ES-I3 (cell line): Measurements from ENCODE around the gene VIP.
"Not testable (repeated sequence)": the region's sequence is repeated elsewhere in the genome, so short reads cannot be mapped to it uniquely, and the experiment has no call there.

Source experiments
- H3K36me3 ChIP-seq: 2 replicates; pipeline ENCODE4 v1.6.1; 2013; ENCODE audit warnings: mild to moderate bottlenecking, low read length, control low read depth, moderate library complexity; ENCODE audit not compliant: insufficient read depth
- H3K4me1 ChIP-seq: 2 replicates; pipeline ENCODE4 v1.6.1; 2013; ENCODE audit warnings: mild to moderate bottlenecking, control low read depth, low read length; ENCODE audit not compliant: insufficient read depth
- H3K9ac ChIP-seq: 2 replicates; pipeline ENCODE4 v1.6.1; 2013; ENCODE audit warnings: low read depth, mild to moderate bottlenecking, low read length, moderate library complexity
- H3K9me3 ChIP-seq: 2 replicates; pipeline ENCODE4 v1.6.1; 2013; ENCODE audit warnings: mild to moderate bottlenecking, low read length, moderate library complexity; ENCODE audit not compliant: control insufficient read depth, insufficient read depth

VIP gene

GRCh38 chr6:152750694-152751093, at the start of gene VIP:
Gene VIP (plus strand): TSS chr6:152750797. CDS start chr6:152752178, 1,381 bp downstream.
- no peaks in the 10 kb centered on the region for H3K36me3 ChIP-seq
- no peak within 1 kb of the TSS for H3K9ac ChIP-seq
- H3K9me3 ChIP-seq = no peaks in the 10 kb centered on the region
- no peaks in the 10 kb centered on the region for H3K4me1 ChIP-seq

- no peaks in the 10 kb centered on the region for H3K9me3 ChIP-seq
- H3K9ac ChIP-seq = no peak overlapping the region
- no peaks in the 10 kb centered on the region for H3K36me3 ChIP-seq
- peaks cover 7% of the 10 kb centered on the region; the same call in 1 of the 2 replicates for H3K4me1 ChIP-seq
Observed at GRCh38 chr6:152701081-152701862, 49.3 kb upstream of the VIP start.

DNA sequence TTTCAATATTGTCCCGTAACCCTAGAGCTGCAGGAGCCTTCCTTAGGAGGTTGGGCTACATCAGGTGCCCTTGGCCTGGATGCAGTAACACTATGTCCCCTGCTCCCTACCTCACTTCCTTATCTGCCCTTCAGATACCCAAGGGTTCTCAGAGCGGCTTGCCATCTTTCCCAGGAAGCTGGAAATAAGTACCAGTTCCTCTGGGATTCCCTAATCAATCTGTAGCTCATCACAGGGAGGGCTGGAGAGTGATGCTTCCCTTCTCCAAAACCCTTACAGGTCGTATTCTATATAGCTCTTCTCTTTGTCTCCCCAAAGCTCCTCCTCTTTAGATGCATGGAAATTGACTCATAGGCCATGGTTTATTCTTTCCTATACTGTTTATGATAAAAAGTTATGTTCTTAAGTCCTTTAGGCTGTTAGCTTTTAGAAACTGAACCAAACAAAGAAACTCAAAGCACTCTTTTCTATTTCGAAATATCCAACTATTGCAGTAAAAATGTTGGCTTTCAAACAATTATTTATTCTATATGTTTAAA, 48.7 kb upstream of the VIP start:
- Histone ChIP-seq H3K9ac (no peak overlapping the region), H3K9me3 (no peaks in the 10 kb centered on the region), H3K4me1 (peaks cover 7% of the 10 kb centered on the region; the same call in 1 of the 2 replicates), H3K36me3 (no peaks in the 10 kb centered on the region)

DNA sequence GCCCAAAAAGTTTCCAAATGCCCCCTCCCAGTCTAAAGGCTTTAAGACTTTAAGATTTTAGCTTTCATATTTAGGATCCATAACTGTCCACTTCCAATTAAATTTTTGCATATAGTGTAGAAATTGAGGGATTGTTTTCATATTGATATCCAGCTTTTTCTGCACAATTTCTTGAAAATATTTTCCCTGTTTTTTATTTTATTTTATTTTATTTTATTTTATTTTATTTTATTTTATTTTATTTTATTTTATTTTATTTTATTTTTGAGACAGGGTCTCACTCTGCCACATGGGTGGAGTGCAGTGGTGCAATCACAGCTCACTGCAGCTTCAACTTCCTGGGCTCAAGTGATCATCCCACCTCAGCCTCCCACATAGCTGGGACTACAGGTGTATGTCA, 46.8 kb upstream of the VIP start:
- H3K4me1 ChIP-seq, H3K36me3 ChIP-seq, H3K9me3 ChIP-seq, H3K9ac ChIP-seq: not testable (repeated sequence)

DNA sequence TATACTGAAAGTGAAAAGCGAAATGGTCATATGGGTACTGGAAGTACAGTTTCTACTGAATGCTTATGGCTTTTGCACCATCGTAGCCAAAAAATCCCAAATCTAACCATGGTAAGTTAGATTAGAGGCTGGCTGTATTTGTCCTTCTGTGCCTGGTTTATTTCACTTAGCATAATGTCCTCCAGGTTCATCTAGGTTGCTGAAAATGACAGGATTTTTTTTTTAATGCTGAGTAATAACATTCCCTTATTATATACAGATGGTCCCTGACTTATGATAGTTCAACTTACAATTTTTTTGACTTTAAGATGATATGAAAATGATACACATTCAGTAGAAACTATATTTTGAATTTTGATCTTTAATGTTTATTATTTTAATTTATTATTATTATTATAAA, 45.3 kb upstream of the VIP start:
- H3K36me3 ChIP-seq = no peaks in the 10 kb centered on the region
- peaks cover 7% of the 10 kb centered on the region; the same call in 1 of the 2 replicates for H3K4me1 ChIP-seq
- no peak overlapping the region for H3K9ac ChIP-seq
- peaks cover 3% of the 10 kb centered on the region; the same call in 1 of the 2 replicates for H3K9me3 ChIP-seq

- Histone ChIP-seq H3K36me3 (no peaks in the 10 kb centered on the region), H3K4me1 (no peaks in the 10 kb centered on the region; the same call in 1 of the 2 replicates), H3K9me3 (no peaks in the 10 kb centered on the region; the same call in 1 of the 2 replicates), H3K9ac (no peak overlapping the region)
Observed at GRCh38 chr6:152716322-152716721, 34.3 kb upstream of the VIP start.

GRCh38 chr6:152720974-152721373, 29.6 kb upstream of the VIP start:
- Histone ChIP-seq H3K9ac (no peak overlapping the region), H3K36me3 (no peaks in the 10 kb centered on the region), H3K4me1 (peaks cover 9% of the 10 kb centered on the region; the same call in 1 of the 2 replicates), H3K9me3 (no peaks in the 10 kb centered on the region)

DNA sequence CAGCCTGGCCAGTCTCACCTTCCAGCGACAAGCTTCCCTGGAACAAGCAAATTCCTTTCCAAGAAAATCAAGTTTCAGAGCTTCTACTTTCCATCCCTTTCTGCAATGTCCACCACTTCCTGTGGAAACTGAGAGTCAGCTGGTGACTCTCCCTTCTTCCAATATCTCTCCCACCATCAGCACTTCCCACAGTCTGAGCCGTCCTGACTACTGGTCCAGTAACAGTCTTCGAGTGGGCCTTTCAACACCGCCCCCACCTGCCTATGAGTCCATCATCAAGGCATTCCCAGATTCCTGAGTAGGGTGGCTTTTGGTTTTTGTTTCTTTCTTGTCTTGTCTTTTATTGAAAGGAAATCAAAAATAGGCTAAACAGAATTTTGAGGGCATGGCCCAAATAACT, 28.6 kb upstream of the VIP start:
- no peaks in the 10 kb centered on the region for H3K9me3 ChIP-seq
- H3K9ac ChIP-seq = no peak overlapping the region
- H3K36me3 ChIP-seq = no peaks in the 10 kb centered on the region
- H3K4me1 ChIP-seq = peaks cover 9% of the 10 kb centered on the region; the same call in 1 of the 2 replicates

DNA sequence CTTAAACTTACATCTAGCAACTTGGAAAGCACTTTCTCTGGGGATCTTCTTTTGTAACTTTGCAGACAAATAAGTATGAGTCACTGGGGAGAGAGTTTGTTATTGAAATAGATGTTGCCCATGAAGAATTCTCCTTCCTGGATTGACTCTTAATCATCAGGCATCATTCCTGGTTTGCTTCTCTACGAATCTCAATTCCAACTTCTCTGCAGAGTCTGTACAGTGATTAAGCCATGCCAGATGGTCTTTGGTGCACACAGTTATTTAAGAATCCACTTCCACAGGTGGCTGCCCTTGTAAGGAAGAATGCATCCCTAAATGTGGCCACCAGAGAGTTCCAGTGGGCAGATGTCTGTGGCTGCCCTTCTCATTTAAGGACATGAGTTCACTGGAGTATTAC, 27.2 kb upstream of the VIP start:
- Histone ChIP-seq H3K9me3 (no peaks in the 10 kb centered on the region), H3K36me3 (no peaks in the 10 kb centered on the region), H3K9ac (no peak overlapping the region), H3K4me1 (peaks cover 9% of the 10 kb centered on the region; the same call in 1 of the 2 replicates)

DNA sequence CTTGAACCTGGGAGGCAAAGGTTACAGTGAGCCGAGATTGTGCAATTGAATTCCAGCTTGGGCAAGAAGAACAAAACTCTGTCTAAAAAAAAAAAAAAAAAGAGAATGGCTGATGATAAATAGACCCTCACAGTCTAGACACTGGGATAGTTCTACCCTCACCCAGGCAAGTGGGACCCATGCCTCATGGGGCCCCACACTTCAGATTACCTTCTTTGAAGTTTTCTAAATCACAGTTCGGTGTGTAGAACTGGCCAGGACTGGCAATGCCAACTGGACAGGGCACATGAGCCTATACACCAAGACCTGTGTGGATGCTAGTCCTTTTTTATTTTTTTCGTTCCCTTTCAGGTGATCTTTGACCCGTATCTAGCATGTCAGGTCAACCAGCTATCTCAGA, 24.3 kb upstream of the VIP start:
- Histone ChIP-seq H3K9ac (no peak overlapping the region), H3K36me3 (no peaks in the 10 kb centered on the region), H3K4me1 (peaks cover 9% of the 10 kb centered on the region; the same call in 1 of the 2 replicates), H3K9me3 (no peaks in the 10 kb centered on the region)

- no peak overlapping the region for H3K9ac ChIP-seq
- no peaks in the 10 kb centered on the region for H3K36me3 ChIP-seq
- H3K4me1 ChIP-seq = peaks cover 9% of the 10 kb centered on the region; the same call in 1 of the 2 replicates
- no peaks in the 10 kb centered on the region for H3K9me3 ChIP-seq
Observed at GRCh38 chr6:152727507-152727906, 23.1 kb upstream of the VIP start.

DNA sequence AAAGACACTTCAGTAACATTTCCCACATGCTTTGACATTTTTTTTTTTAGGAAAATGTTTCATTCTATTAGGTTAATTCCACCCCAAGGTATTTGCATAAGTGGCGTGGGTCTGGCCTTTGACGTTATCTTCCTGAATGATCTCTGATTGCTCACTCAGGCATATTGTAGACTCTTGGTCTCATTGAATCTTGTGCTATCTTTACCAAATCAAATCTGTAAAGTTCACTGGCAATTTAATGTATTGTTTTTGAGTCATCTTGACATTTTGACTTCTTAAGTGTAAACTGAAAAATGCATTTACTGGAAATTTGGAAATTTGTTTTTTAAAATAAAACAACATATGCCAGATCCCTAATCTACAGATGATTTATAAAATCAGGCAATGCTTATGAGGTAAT, 16.0 kb upstream of the VIP start:
- Histone ChIP-seq H3K9ac (no peak overlapping the region), H3K36me3 (no peaks in the 10 kb centered on the region)

GRCh38 chr6:152736687-152737273, 13.8 kb upstream of the VIP start:
- Histone ChIP-seq H3K36me3 (no peaks in the 10 kb centered on the region), H3K9me3 (no peaks in the 10 kb centered on the region; the same call in 1 of the 2 replicates), H3K9ac (no peak overlapping the region), H3K4me1 (no peaks in the 10 kb centered on the region)

More for the DNA sequence above, 16.0 kb upstream of the VIP start:
- Histone ChIP-seq H3K4me1 (no peaks in the 10 kb centered on the region), H3K9me3 (no peaks in the 10 kb centered on the region; the same call in 1 of the 2 replicates)

DNA sequence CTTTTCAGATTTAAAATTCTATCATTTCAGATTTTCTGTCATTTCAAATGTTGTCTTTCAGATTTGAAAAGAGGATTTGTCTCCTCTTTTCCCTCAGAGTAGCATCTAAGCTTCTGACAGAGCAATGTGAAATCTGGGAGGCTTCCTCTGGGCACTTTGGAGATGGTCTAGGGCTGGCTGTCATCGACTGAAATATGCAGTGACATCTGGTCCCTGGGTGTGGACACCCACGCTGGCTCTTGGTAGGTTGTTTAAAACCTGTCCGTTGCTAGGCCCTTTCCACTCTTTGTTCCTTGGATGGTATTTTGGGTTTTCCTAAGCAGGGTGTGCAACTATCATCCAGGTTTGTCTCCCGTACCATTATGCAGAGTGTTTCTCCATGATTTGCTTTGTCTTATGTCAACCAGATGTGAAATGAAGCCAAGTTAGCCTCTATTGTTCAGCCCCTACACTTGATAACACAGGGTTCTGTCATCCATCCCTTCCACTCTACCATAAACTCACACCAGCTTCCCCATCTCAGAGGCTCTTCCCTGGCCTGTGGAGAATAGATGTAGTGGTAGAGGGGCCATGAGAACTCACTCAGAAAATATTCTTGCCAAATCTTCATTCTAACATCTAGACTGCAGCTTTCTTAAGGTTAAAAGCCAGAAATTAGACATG, 5.0 kb upstream of the VIP start:
- Histone ChIP-seq H3K36me3 (no peaks in the 10 kb centered on the region), H3K4me1 (no peaks in the 10 kb centered on the region), H3K9me3 (no peaks in the 10 kb centered on the region), H3K9ac (no peak overlapping the region)
